ENCODE data around the gene ESYT2.

- no peak for TF ChIP-seq CTCF (conservative IDR thresholded peaks at IDR 0.05)
- no peak for TF ChIP-seq EZH2 (IDR thresholded peaks at IDR 0.05; ENCODE audit: low read depth)
Observed at GRCh38 chr7:158742065-158742821, 87.1 kb downstream of the ESYT2 start.
